GM18519 (cell line): Measurements from ENCODE around the gene KCND3.

Experiments used
- ATAC-seq: cut with Tn5 transposase; IDR thresholded peaks from one replicate; pipeline ENCODE4 v1.9.1; 2021; ENCODE audit warnings: mild to moderate bottlenecking, moderate library complexity; ENCODE audit not compliant: unreplicated experiment, low FRiP score

KCND3 gene

GRCh38 chr1:111887385-111887784, 102.1 kb downstream of the KCND3 start:
- no peak for ATAC-seq

- no peak for ATAC-seq
Observed at GRCh38 chr1:111886741-111887140, 102.7 kb downstream of the KCND3 start.

GRCh38 chr1:111884772-111885443, 104.6 kb downstream of the KCND3 start:
- no peak for ATAC-seq

- no peak for ATAC-seq
Observed at GRCh38 chr1:111882986-111883560, 106.4 kb downstream of the KCND3 start.

GRCh38 chr1:111882559-111882958, 106.9 kb downstream of the KCND3 start:
- no peak for ATAC-seq

GRCh38 chr1:111880881-111881837, 108.3 kb downstream of the KCND3 start:
- ATAC-seq, result no peak

- no peak for ATAC-seq
Observed at GRCh38 chr1:111879081-111879480, 110.4 kb downstream of the KCND3 start.

- ATAC-seq, result no peak
Observed at GRCh38 chr1:111878649-111879048, 110.8 kb downstream of the KCND3 start.

- no peak for ATAC-seq
Observed at GRCh38 chr1:111878091-111878490, 111.4 kb downstream of the KCND3 start.

GRCh38 chr1:111876631-111877030, 112.8 kb downstream of the KCND3 start:
- ATAC-seq, result no peak

GRCh38 chr1:111875640-111876039, 113.8 kb downstream of the KCND3 start:
- ATAC-seq, result no peak

- no peak for ATAC-seq
Observed at GRCh38 chr1:111873460-111874030, 115.9 kb downstream of the KCND3 start.

GRCh38 chr1:111870181-111870580, 119.3 kb downstream of the KCND3 start:
- ATAC-seq, result no peak

- no peak for ATAC-seq
Observed at GRCh38 chr1:111867868-111868440, 121.5 kb downstream of the KCND3 start.

- no peak for ATAC-seq
Observed at GRCh38 chr1:111864862-111865261, 124.6 kb downstream of the KCND3 start.

GRCh38 chr1:111863401-111863800, 126.1 kb downstream of the KCND3 start:
- no peak for ATAC-seq

GRCh38 chr1:111862599-111862998, 126.9 kb downstream of the KCND3 start:
- ATAC-seq, result no peak

- no peak for ATAC-seq
Observed at GRCh38 chr1:111861523-111861922, 127.9 kb downstream of the KCND3 start.

- ATAC-seq, result no peak
Observed at GRCh38 chr1:111857194-111857651, 132.2 kb downstream of the KCND3 start.

GRCh38 chr1:111856411-111857185, 132.9 kb downstream of the KCND3 start:
- no peak for ATAC-seq
